HEK293 (cell line): ENCODE measurements around the gene LILRA5.

Source experiments
- CTCF ChIP-seq: fragments of 450-650 bp; formaldehyde crosslinking; IDR thresholded peaks from 2 replicates; pipeline ENCODE4 v1.5.1; 2016; ENCODE audit warnings: missing biosample characterization, missing genetic modification characterization
- TCF7L2 ChIP-seq: IDR thresholded peaks from 2 replicates; pipeline ENCODE4 v1.6.1; 2011; ENCODE audit warnings: low read depth, mild to moderate bottlenecking, inconsistent platforms, low read length, moderate library complexity, borderline replicate concordance
- ZNF121 ChIP-seq: fragments of 450-650 bp; formaldehyde crosslinking; IDR thresholded peaks from 2 replicates; pipeline ENCODE4 v1.5.1; 2016; ENCODE audit warnings: missing biosample characterization, missing genetic modification characterization
- ZNF2 ChIP-seq: fragments of 450-650 bp; formaldehyde crosslinking; IDR thresholded peaks from 2 replicates; pipeline ENCODE4 v1.5.1; 2016; ENCODE audit warnings: missing biosample characterization, missing genetic modification characterization
- ZNF423 ChIP-seq: fragments of 450-650 bp; formaldehyde crosslinking; IDR thresholded peaks from 2 replicates; pipeline ENCODE4 v1.5.1; 2016; ENCODE audit warnings: missing biosample characterization, missing genetic modification characterization
- ZNF549 ChIP-seq: fragments of 450-650 bp; IDR thresholded peaks from 2 replicates; pipeline ENCODE4 v1.5.1; 2018; ENCODE audit warnings: missing biosample characterization, missing genetic modification characterization, mild to moderate bottlenecking, inconsistent platforms, moderate library complexity
- ZNF621 ChIP-seq: fragments of 450-650 bp; formaldehyde crosslinking; IDR thresholded peaks from 2 replicates; pipeline ENCODE4 v1.5.1; 2017; ENCODE audit warnings: missing biosample characterization, missing genetic modification characterization

GRCh38 chr19:54343868-54344267 is 30.9 kb upstream of the LILRA5 start:
- TF ChIP-seq CTCF (tag by site-specific recombination) (no peak), ZNF423 (no peak), ZNF121 (tag by site-specific recombination) (no peak), TCF7L2 (no peak), ZNF2 (tag by site-specific recombination) (no peak), ZNF549 (tag by site-specific recombination) (no peak), ZNF621 (no peak)
